Esophagus muscularis mucosa (tissue), 4 donors: ENCODE results near the gene LRP1. TPM values are rescaled to one million over a fixed set of nuclear protein-coding genes. Genes with fewer than 3 reads are reported as not detected.

Experiments used
- DNase-seq: peaks from one replicate; pipeline ENCODE4 v3.0.0-alpha.2; 2017; ENCODE audit errors: extremely low spot score
- H3K27ac ChIP-seq, 4 donors: fragments of 200-600 bp; sonication (generic); replicated peaks in 1 of 4; 1 replicate in 3 of 4; 2 replicates in 1 of 4; pipeline ENCODE4 v1.5.1; 2016 to 2019; ENCODE audit warnings: mild to moderate bottlenecking in 1 of 4
- H3K27me3 ChIP-seq, 4 donors: fragments of 200-600 bp; sonication (generic); one replicate each; pipeline versions ENCODE4 v1.5.1 to v1.6.0; 2016 to 2019
- H3K36me3 ChIP-seq, 4 donors: fragments of 200-600 bp; sonication (generic); one replicate each; pipeline ENCODE4 v1.5.1; 2016 to 2019
- H3K4me1 ChIP-seq, 4 donors: fragments of 200-600 bp; sonication (generic); one replicate each; pipeline ENCODE4 v1.5.1; 2016 to 2019
- H3K4me3 ChIP-seq, 4 donors: fragments of 200-600 bp; sonication (generic); 1 replicate in 2 of 4; 2 replicates in 2 of 4; pipeline ENCODE4 v1.5.1; 2016 to 2019; ENCODE audit warnings: mild to moderate bottlenecking in 4 of 4, moderate library complexity in 1 of 4
- H3K9me3 ChIP-seq, 4 donors: fragments of 200-600 bp; sonication (generic); 1 replicate in 3 of 4; 2 replicates in 1 of 4; pipeline ENCODE4 v1.5.1; 2016 to 2019
- EP300 ChIP-seq: sonication (generic); formaldehyde crosslinking; IDR thresholded peaks from one replicate; pipeline ENCODE4 v1.6.1; 2017; ENCODE audit warnings: antibody characterized with exemption
- POLR2A ChIP-seq: fragments of 450-650 bp; IDR thresholded peaks from one replicate; pipeline ENCODE4 v1.6.1; 2017; ENCODE audit warnings: antibody characterized with exemption, moderate library complexity, mild to moderate bottlenecking, low read depth
- POLR2AphosphoS5 ChIP-seq, 2 donors: sonication (generic); formaldehyde crosslinking; IDR thresholded peaks; one replicate each; pipeline ENCODE4 v1.6.1; 2017; ENCODE audit warnings: antibody characterized with exemption in 2 of 2
- WGBS: methylation state at CpG from one replicate; pipeline ENCODE4 v1.1.5; 2018; 5-methylcytosine and 5-hydroxymethylcytosine counted together
- intact Hi-C: fragments of 100-400 bp; cut with DNase I; formaldehyde crosslinking; loops from one replicate; pipeline ENCODE4 v1.15.1; 2023
- total RNA-seq, 4 donors: library from RNA; depleted of rRNA; stranded (reverse); fragments of >200 nt; gene quantifications; one replicate each; pipeline versions ENCODE4 v1.1.0 to v1.2.1, GENCODE V29; 2016
- TF ChIP-seq, protein P1 (sequence below), 3 experiments: fragments of 200-600 bp in 2 of 3; fragments of 450-650 bp in 1 of 3; sonication (generic) in 2 of 3; IDR thresholded peaks; one replicate each; pipeline ENCODE4 v1.5.1; 2017 to 2019; ENCODE audit warnings: antibody characterized with exemption in 3 of 3, mild to moderate bottlenecking in 2 of 3, moderate library complexity in 1 of 3

The LRP1 gene
- total RNA-seq, 4 donors from 2014 or later, result 203 to 338 (median 250) TPM

GRCh38 chr12:57148469-57149244 lies 20.4 kb downstream of the LRP1 start:
- WGBS, result 54% methylated on average over 4 of the region's 4 CpGs
- intact Hi-C loops, result no loop called here
- TF ChIP-seq, protein P1, sequence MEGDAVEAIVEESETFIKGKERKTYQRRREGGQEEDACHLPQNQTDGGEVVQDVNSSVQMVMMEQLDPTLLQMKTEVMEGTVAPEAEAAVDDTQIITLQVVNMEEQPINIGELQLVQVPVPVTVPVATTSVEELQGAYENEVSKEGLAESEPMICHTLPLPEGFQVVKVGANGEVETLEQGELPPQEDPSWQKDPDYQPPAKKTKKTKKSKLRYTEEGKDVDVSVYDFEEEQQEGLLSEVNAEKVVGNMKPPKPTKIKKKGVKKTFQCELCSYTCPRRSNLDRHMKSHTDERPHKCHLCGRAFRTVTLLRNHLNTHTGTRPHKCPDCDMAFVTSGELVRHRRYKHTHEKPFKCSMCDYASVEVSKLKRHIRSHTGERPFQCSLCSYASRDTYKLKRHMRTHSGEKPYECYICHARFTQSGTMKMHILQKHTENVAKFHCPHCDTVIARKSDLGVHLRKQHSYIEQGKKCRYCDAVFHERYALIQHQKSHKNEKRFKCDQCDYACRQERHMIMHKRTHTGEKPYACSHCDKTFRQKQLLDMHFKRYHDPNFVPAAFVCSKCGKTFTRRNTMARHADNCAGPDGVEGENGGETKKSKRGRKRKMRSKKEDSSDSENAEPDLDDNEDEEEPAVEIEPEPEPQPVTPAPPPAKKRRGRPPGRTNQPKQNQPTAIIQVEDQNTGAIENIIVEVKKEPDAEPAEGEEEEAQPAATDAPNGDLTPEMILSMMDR (IDR thresholded peaks at IDR 0.05), result no peak
- peak in 1 of 2 donors; percentile 32 for TF ChIP-seq POLR2AphosphoS5 (IDR thresholded peaks at IDR 0.05)
- Histone ChIP-seq H3K27me3 (no peaks in the 10 kb centered on the region), H3K4me3 (peak overlapping the region in 2 of 4 donors; percentile 10 to 23), H3K4me1 (peaks cover 80 to 90% (median 89%) of the 10 kb centered on the region in 4 donors), H3K36me3 (peaks cover 9 to 43% (median 35%) of the 10 kb centered on the region in 4 donors), H3K9me3 (no peaks in the 10 kb centered on the region), H3K27ac (peak overlapping the region; percentile 79 to 89 (median 82))
- no peak for DNase-seq

- H3K9me3 ChIP-seq, result no peaks in the 10 kb centered on the region
- H3K27me3 ChIP-seq, result no peaks in the 10 kb centered on the region
- peaks cover 9 to 43% (median 34%) of the 10 kb centered on the region in 4 donors for H3K36me3 ChIP-seq
- intact Hi-C loops, result no loop called here
- peak overlapping the region; percentile 79 to 89 (median 82) for H3K27ac ChIP-seq
- TF ChIP-seq POLR2A (no peak), POLR2AphosphoS5 (IDR thresholded peaks at IDR 0.05) (peak; percentile 23 to 30), EP300 (no peak)
- TF ChIP-seq, protein P1 (IDR thresholded peaks at IDR 0.05), result no peak
- peak overlapping the region in 2 of 4 donors; percentile 10 to 23 for H3K4me3 ChIP-seq
- DNase-seq, result no peak
- WGBS, result 59% methylated on average over 13 of the region's 13 CpGs
- peaks cover 80 to 96% (median 95%) of the 10 kb centered on the region in 4 donors for H3K4me1 ChIP-seq
These were observed 21.1 kb downstream of the LRP1 start for GRCh38 chr12:57149245-57149900.

GRCh38 chr12:57150400-57151000 lies 22.2 kb downstream of the LRP1 start:
- TF ChIP-seq EP300 (no peak), POLR2A (no peak), POLR2AphosphoS5 (IDR thresholded peaks at IDR 0.05) (no peak)
- TF ChIP-seq, protein P1 (IDR thresholded peaks at IDR 0.05), result no peak
- Histone ChIP-seq H3K27ac (peak overlapping the region; percentile 79 to 89 (median 82)), H3K36me3 (peaks cover 0 to 43% (median 33%) of the 10 kb centered on the region in 4 donors), H3K4me3 (no peak overlapping the region), H3K27me3 (no peaks in the 10 kb centered on the region), H3K4me1 (peaks cover 74 to 94% (median 88%) of the 10 kb centered on the region in 4 donors), H3K9me3 (no peaks in the 10 kb centered on the region)
- intact Hi-C loops, result no loop called here
- 86% methylated on average over 5 of the region's 6 CpGs for WGBS
- no peak for DNase-seq

- Histone ChIP-seq H3K4me1 (peaks cover 61 to 86% (median 80%) of the 10 kb centered on the region in 4 donors), H3K36me3 (peaks cover 14 to 43% (median 33%) of the 10 kb centered on the region in 4 donors), H3K9me3 (no peaks in the 10 kb centered on the region), H3K27ac (peak overlapping the region; percentile 79 to 89 (median 82)), H3K4me3 (peak overlapping the region in 2 of 4 donors; percentile 5 to 8), H3K27me3 (no peaks in the 10 kb centered on the region)
- 51% methylated on average over 14 of the region's 17 CpGs for WGBS
- TF ChIP-seq, protein P1 (IDR thresholded peaks at IDR 0.05), result no peak
- TF ChIP-seq POLR2A (no peak), EP300 (no peak), POLR2AphosphoS5 (IDR thresholded peaks at IDR 0.05) (no peak)
- no peak for DNase-seq
- intact Hi-C loops, result no loop called here
These were observed 23.7 kb downstream of the LRP1 start for GRCh38 chr12:57151741-57152630.
